Measurements from ENCODE around the gene OR8D1. TPM values are rescaled to one million over a fixed set of nuclear protein-coding genes. Genes with fewer than 3 reads are reported as not detected.
"Not testable (repeated sequence)": the region's sequence is repeated elsewhere in the genome, so short reads cannot be mapped to it uniquely, and the experiment has no call there.

The OR8D1 gene
- total RNA-seq, 1 donor from 2014 or later, result not detected

- DNase-seq (ENCODE audit: low read depth in 2 of 2), result peak in 1 of 2 donors; percentile 29
Observed at GRCh38 chr11:124285610-124286344, 28.0 kb downstream of the OR8D1 start.

- DNase-seq (ENCODE audit: low read depth in 2 of 2), result no peak
Observed at GRCh38 chr11:124278261-124278660, 35.5 kb downstream of the OR8D1 start.

- no peak for DNase-seq (ENCODE audit: low read depth in 2 of 2)
Observed at GRCh38 chr11:124277804-124278203, 35.9 kb downstream of the OR8D1 start.

GRCh38 chr11:124277207-124277606, 36.5 kb downstream of the OR8D1 start:
- no peak for DNase-seq (ENCODE audit: low read depth in 2 of 2)

- DNase-seq (ENCODE audit: low read depth in 2 of 2), result peak in 1 of 2 donors; percentile 47
Observed at GRCh38 chr11:124276081-124276480, 37.7 kb downstream of the OR8D1 start.

- no peak for DNase-seq (ENCODE audit: low read depth in 2 of 2)
Observed at GRCh38 chr11:124274000-124274399, 39.7 kb downstream of the OR8D1 start.

- not testable (repeated sequence) for DNase-seq (ENCODE audit: low read depth in 2 of 2)
Observed at GRCh38 chr11:124270886-124271285, 42.9 kb downstream of the OR8D1 start.

GRCh38 chr11:124265041-124265440, 48.7 kb downstream of the OR8D1 start:
- not testable (repeated sequence) for DNase-seq (ENCODE audit: low read depth in 2 of 2)

GRCh38 chr11:124256076-124256475, 57.7 kb downstream of the OR8D1 start, which contains the start of gene OR8G5:
Gene OR8G5, plus strand, starts transcription at chr11:124256376. Its CDS starts 8,556 bp downstream, at chr11:124264932.
- no peak for DNase-seq (ENCODE audit: low read depth in 2 of 2)

Other genes with a start within 250 kb of the OR8D1 start
- gene VWA5A, start 198.5 kb downstream of the OR8D1 start, total RNA-seq, result 3.6 and 4.6 TPM in 2 replicates
- not detected in 2 replicates for gene OR10D3, start 130.6 kb downstream of the OR8D1 start, total RNA-seq
- gene OR8G1, start 72.9 kb downstream of the OR8D1 start, total RNA-seq, result under 0.01 TPM in 1 of 2 replicates, not detected in the other
- not detected in 2 replicates for gene OR8G5, start 57.6 kb downstream of the OR8D1 start, total RNA-seq
- not detected in 2 replicates for gene OR8D2, start 6.2 kb upstream of the OR8D1 start, total RNA-seq
- gene OR8B2, start 70.5 kb upstream of the OR8D1 start, total RNA-seq, result not detected in 2 replicates
- gene OR8B3, start 85.1 kb upstream of the OR8D1 start, total RNA-seq, result not detected in 2 replicates
- gene OR8B4, start 110.9 kb upstream of the OR8D1 start, total RNA-seq, result not detected in 2 replicates
- gene OR8B8, start 131.7 kb upstream of the OR8D1 start, total RNA-seq, result not detected in 2 replicates
- not detected in 2 replicates for gene OR8B12, start 229.7 kb upstream of the OR8D1 start, total RNA-seq

Data from dermis microvascular lymphatic vessel endothelial cell (primary cell).